Neural progenitor cell (in vitro differentiated cells): ENCODE results near the gene TMEM120B. TPM values are rescaled to one million over a fixed set of nuclear protein-coding genes. Genes with fewer than 3 reads are reported as not detected.

Source experiments
- DNase-seq: peaks from one replicate; pipeline ENCODE4 v3.0.0-alpha.2; 2016; ENCODE audit warnings: low spot score
- H2AFZ ChIP-seq: fragments of 200-600 bp; sonication (generic); replicated peaks from 2 replicates; pipeline ENCODE4 v1.6.1; 2016; ENCODE audit warnings: antibody characterized with exemption
- H3F3A ChIP-seq: fragments of 200-600 bp; sonication (generic); 2 replicates; pipeline ENCODE4 v1.6.1; 2016; ENCODE audit warnings: antibody characterized with exemption, low read depth
- H3K27ac ChIP-seq: fragments of 200-600 bp; sonication (generic); 2 replicates; pipeline ENCODE4 v1.5.1; 2016; ENCODE audit warnings: mild to moderate bottlenecking
- H3K27me3 ChIP-seq: fragments of 200-600 bp; sonication (generic); 2 replicates; pipeline ENCODE4 v1.6.1; 2016; ENCODE audit warnings: mild to moderate bottlenecking, moderate library complexity
- H3K36me3 ChIP-seq: fragments of 200-600 bp; sonication (generic); 2 replicates; pipeline ENCODE4 v1.5.1; 2016
- H3K4me1 ChIP-seq: fragments of 200-600 bp; sonication (generic); 2 replicates; pipeline ENCODE4 v1.6.1; 2016; ENCODE audit warnings: mixed run types
- H3K4me2 ChIP-seq: fragments of 200-600 bp; sonication (generic); 2 replicates; pipeline ENCODE4 v1.6.1; 2016
- H3K4me3 ChIP-seq: fragments of 200-600 bp; sonication (generic); 2 replicates; pipeline ENCODE4 v1.5.1; 2016
- H3K79me2 ChIP-seq: fragments of 200-600 bp; sonication (generic); 2 replicates; pipeline ENCODE4 v1.6.1; 2016; ENCODE audit warnings: low read depth
- H3K9ac ChIP-seq: fragments of 200-600 bp; sonication (generic); 2 replicates; pipeline ENCODE4 v1.6.1; 2016
- H3K9me3 ChIP-seq: fragments of 200-600 bp; sonication (generic); 2 replicates; pipeline ENCODE4 v1.5.1; 2016; ENCODE audit warnings: low read depth
- H4K20me1 ChIP-seq: fragments of 200-600 bp; sonication (generic); 2 replicates; pipeline ENCODE4 v1.6.1; 2016; ENCODE audit warnings: low read depth
- H3K27ac Mint-ChIP-seq: 3 replicates; pipeline ENCODE4 v1.8.0; 2021; ENCODE audit warnings: mixed read lengths
- H3K27me3 Mint-ChIP-seq: 2 replicates; pipeline ENCODE4 v1.8.0; 2022; ENCODE audit warnings: low read depth, mild to moderate bottlenecking, inconsistent platforms, moderate library complexity, mixed read lengths; ENCODE audit not compliant: insufficient read depth
- H3K36me3 Mint-ChIP-seq: 3 replicates; pipeline ENCODE4 v1.8.0; 2021; ENCODE audit warnings: mixed read lengths
- H3K4me1 Mint-ChIP-seq: 3 replicates; pipeline ENCODE4 v1.8.0; 2021; ENCODE audit warnings: mixed read lengths
- H3K4me3 Mint-ChIP-seq: 3 replicates; pipeline ENCODE4 v1.8.0; 2021; ENCODE audit warnings: mild to moderate bottlenecking, moderate library complexity, mixed read lengths
- H3K9me3 Mint-ChIP-seq: 3 replicates; pipeline ENCODE4 v1.8.0; 2020; ENCODE audit warnings: mixed read lengths
- EZH2 ChIP-seq: fragments of 200-600 bp; sonication (generic); IDR thresholded peaks from 2 replicates; pipeline ENCODE4 v1.6.1; 2017; ENCODE audit warnings: antibody characterized with exemption, mild to moderate bottlenecking, moderate library complexity
- EZH2phosphoT487 ChIP-seq: fragments of 200-600 bp; sonication (generic); IDR thresholded peaks from 2 replicates; pipeline ENCODE4 v1.6.1; 2017; ENCODE audit warnings: antibody characterized with exemption
- total RNA-seq: library from RNA; depleted of rRNA; stranded (reverse); fragments of >200 nt; gene quantifications from 2 replicates; pipeline ENCODE4 v1.2.3, GENCODE V29; 2015; ENCODE audit warnings: low replicate concordance
- TF ChIP-seq, protein P1 (sequence below): fragments of 200-600 bp; sonication (generic); IDR thresholded peaks from 2 replicates; pipeline ENCODE4 v1.5.1; 2017; ENCODE audit warnings: antibody characterized with exemption, mild to moderate bottlenecking

TMEM120B gene
- total RNA-seq, 1 donor from 2014 or later, result 4.7 TPM

DNA sequence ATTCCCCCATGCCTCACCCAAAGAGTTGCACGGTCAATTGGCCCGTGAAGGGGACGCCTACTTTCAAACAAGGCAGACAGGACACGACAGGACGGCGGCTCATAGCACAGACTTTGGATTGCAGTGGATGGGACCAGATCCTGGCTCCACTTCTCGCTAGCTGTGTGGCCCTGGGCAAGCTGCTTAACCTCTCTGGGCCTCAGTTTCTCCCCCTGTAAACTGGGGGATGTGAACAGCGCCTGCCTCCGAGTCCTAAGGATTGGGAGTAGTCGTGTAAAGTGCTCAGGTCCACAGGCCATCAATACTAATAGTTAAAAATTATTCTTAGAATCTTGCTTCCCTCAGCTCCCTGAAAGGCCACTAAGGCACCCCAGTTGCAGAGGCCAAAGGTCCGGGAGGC is 67.9 kb downstream of the TMEM120B start:
- H3K79me2 ChIP-seq, result no peaks in the 10 kb centered on the region
- peaks cover 19% of the 10 kb centered on the region for H3F3A ChIP-seq
- H3K36me3 ChIP-seq, result no peaks in the 10 kb centered on the region
- H3K4me2 ChIP-seq, result no peak overlapping the region
- no peak overlapping the region for H2AFZ ChIP-seq
- no peaks in the 10 kb centered on the region for H3K9me3 Mint-ChIP-seq
- no peak overlapping the region for H3K27ac ChIP-seq
- H4K20me1 ChIP-seq, result peaks cover 13% of the 10 kb centered on the region
- peaks cover 11% of the 10 kb centered on the region for H3K4me1 ChIP-seq
- no peak overlapping the region for H3K9ac ChIP-seq
- TF ChIP-seq EZH2, result no peak
- TF ChIP-seq, protein P1, sequence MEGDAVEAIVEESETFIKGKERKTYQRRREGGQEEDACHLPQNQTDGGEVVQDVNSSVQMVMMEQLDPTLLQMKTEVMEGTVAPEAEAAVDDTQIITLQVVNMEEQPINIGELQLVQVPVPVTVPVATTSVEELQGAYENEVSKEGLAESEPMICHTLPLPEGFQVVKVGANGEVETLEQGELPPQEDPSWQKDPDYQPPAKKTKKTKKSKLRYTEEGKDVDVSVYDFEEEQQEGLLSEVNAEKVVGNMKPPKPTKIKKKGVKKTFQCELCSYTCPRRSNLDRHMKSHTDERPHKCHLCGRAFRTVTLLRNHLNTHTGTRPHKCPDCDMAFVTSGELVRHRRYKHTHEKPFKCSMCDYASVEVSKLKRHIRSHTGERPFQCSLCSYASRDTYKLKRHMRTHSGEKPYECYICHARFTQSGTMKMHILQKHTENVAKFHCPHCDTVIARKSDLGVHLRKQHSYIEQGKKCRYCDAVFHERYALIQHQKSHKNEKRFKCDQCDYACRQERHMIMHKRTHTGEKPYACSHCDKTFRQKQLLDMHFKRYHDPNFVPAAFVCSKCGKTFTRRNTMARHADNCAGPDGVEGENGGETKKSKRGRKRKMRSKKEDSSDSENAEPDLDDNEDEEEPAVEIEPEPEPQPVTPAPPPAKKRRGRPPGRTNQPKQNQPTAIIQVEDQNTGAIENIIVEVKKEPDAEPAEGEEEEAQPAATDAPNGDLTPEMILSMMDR, result no peak
- no peak for TF ChIP-seq EZH2phosphoT487
- no peak overlapping the region for H3K4me3 Mint-ChIP-seq
- no peaks in the 10 kb centered on the region for H3K27me3 ChIP-seq
- no peak overlapping the region for H3K4me3 ChIP-seq
- no peak overlapping the region for H3K27ac Mint-ChIP-seq
- peaks cover 21% of the 10 kb centered on the region for H3K4me1 Mint-ChIP-seq
- H3K36me3 Mint-ChIP-seq, result peaks cover 2% of the 10 kb centered on the region
- DNase-seq, result no peak
- peaks cover 7% of the 10 kb centered on the region for H3K27me3 Mint-ChIP-seq
- no peaks in the 10 kb centered on the region for H3K9me3 ChIP-seq

DNA sequence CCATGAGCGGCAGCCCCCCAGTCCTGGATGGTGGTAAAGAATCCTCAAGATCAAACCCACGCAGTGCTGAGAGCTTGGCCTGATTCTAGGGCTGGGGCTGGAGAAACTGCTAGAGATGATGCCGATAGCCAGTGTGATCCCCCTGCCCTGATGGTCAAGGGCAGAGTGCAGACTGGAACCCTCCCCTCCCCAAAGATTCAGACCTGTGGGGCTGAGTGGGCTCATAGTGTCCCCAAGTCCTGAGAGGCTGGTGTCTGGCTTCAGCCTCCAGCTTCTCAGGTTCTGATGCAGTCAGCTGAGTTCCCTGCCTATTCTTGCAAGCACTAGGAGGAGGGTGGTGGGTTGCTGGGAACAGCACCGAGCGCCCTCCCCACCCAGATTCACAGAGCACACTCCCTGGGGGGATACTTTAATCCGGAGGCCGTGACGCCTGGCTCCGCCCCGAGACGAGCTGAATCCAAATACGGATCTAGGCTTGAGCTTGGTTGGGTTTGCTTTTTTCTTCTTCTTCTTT is 69.0 kb downstream of the TMEM120B start:
- Histone ChIP-seq H3K36me3 (no peaks in the 10 kb centered on the region), H2AFZ (no peak overlapping the region), H3K79me2 (no peaks in the 10 kb centered on the region), H3K4me2 (peak overlapping the region; percentile 45), H3K9ac (no peak overlapping the region), H3K4me1 (peaks cover 11% of the 10 kb centered on the region), H4K20me1 (peaks cover 13% of the 10 kb centered on the region), H3K9me3 (no peaks in the 10 kb centered on the region), H3K27me3 (no peaks in the 10 kb centered on the region), H3K4me3 (no peak overlapping the region), H3K27ac (peak overlapping the region; percentile 0), H3F3A (peaks cover 19% of the 10 kb centered on the region)
- peaks cover 21% of the 10 kb centered on the region for H3K4me1 Mint-ChIP-seq
- H3K27me3 Mint-ChIP-seq, result peaks cover 7% of the 10 kb centered on the region
- peak overlapping the region; percentile 48 for H3K27ac Mint-ChIP-seq
- peaks cover 2% of the 10 kb centered on the region for H3K36me3 Mint-ChIP-seq
- TF ChIP-seq EZH2, result no peak
- no peaks in the 10 kb centered on the region for H3K9me3 Mint-ChIP-seq
- DNase-seq, result peak; percentile 46
- H3K4me3 Mint-ChIP-seq, result peak overlapping the region; percentile 11

DNA sequence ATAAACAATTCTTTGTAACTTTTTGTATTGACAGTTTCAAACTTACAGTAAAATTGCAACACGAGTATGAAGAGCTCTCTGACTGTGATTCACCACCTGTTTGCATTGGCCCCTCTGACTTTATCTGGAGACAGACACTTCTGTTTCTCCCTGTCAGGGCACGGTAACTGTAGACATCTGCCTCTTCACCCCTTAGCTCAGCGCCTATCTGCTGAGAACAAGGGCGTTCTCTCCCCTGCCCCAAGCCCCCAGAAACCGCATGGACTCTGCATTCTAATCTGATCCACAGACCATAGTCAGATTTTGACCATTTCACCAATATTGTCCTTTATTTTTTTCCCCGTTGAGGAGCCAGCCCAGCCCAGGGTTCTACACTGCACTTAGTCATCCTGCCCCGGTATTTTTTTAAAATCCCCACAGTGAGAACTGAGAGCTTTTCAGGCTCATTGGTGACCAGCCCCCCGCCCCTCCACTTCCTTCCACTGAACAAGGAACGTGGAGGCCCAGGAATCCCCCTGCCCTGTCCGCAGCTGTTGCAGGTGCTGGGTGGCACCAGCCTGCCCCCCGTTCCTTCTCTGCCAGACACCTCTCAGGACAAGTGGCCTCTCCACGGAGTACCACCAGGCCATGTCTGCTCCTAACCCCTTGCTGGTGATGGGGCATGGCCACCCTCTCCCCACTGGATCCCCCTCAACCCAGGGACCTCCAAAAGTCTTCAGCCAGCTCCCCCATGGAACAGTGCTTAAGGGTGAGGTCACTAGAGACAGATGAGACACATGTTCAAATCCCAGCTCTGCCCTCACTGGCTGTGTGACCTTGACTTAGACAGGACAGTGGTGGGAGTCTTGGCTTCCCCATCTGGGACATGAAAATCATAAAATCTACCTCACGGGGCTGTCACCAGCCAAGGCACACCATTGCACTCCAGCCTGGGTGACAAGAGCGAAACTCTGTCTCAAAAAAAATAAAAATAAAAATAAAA is 69.7 kb downstream of the TMEM120B start:
- H3K27ac Mint-ChIP-seq, result peak overlapping the region; percentile 48
- H3K4me1 Mint-ChIP-seq, result peaks cover 21% of the 10 kb centered on the region
- Histone ChIP-seq H3K9ac (no peak overlapping the region), H3K4me3 (no peak overlapping the region), H3K79me2 (no peaks in the 10 kb centered on the region), H3K4me1 (peaks cover 11% of the 10 kb centered on the region), H3K27me3 (no peaks in the 10 kb centered on the region), H3K36me3 (no peaks in the 10 kb centered on the region), H4K20me1 (peaks cover 13% of the 10 kb centered on the region), H3K4me2 (peak overlapping the region; percentile 45), H3K27ac (peak overlapping the region; percentile 0), H3F3A (peaks cover 18% of the 10 kb centered on the region), H2AFZ (no peak overlapping the region), H3K9me3 (no peaks in the 10 kb centered on the region)
- H3K27me3 Mint-ChIP-seq, result peaks cover 7% of the 10 kb centered on the region
- TF ChIP-seq EZH2, result no peak
- TF ChIP-seq, protein P1, result no peak
- DNase-seq, result peak; percentile 6
- no peaks in the 10 kb centered on the region for H3K9me3 Mint-ChIP-seq
- H3K36me3 Mint-ChIP-seq, result peaks cover 2% of the 10 kb centered on the region
- H3K4me3 Mint-ChIP-seq, result peak overlapping the region; percentile 11
